Type B pancreatic cell (in vitro differentiated cells): ENCODE data around the gene COIL. TPM values are rescaled to one million over a fixed set of nuclear protein-coding genes. Genes with fewer than 3 reads are reported as not detected.

ENCODE experiments used
- DNase-seq: peaks from one replicate; pipeline ENCODE4 v3.0.0; 2021; ENCODE audit warnings: mixed read lengths; ENCODE audit not compliant: unreplicated experiment; ENCODE audit errors: extremely low spot score
- H3K27ac Mint-ChIP-seq: 2 replicates; pipeline ENCODE4 v1.8.0; 2021; ENCODE audit warnings: mild to moderate bottlenecking, mixed read lengths
- H3K27me3 Mint-ChIP-seq: 2 replicates; pipeline ENCODE4 v1.8.0; 2021; ENCODE audit warnings: mixed read lengths
- H3K36me3 Mint-ChIP-seq: 2 replicates; pipeline ENCODE4 v1.8.0; 2021; ENCODE audit warnings: mixed read lengths
- H3K4me1 Mint-ChIP-seq: one replicate; pipeline ENCODE4 v1.8.0; 2021; ENCODE audit warnings: mixed read lengths; ENCODE audit not compliant: unreplicated experiment
- H3K4me3 Mint-ChIP-seq: 2 replicates; pipeline ENCODE4 v1.8.0; 2021; ENCODE audit warnings: mild to moderate bottlenecking, mixed read lengths
- H3K9me3 Mint-ChIP-seq: 2 replicates; pipeline ENCODE4 v1.8.0; 2021; ENCODE audit warnings: mixed read lengths
- CTCF ChIP-seq: fragments of 200-600 bp; sonication (generic); conservative IDR thresholded peaks from 2 replicates; pipeline ENCODE4 v1.5.0; 2021; ENCODE audit warnings: antibody characterized with exemption, mild to moderate bottlenecking
- total RNA-seq: library from RNA; stranded (reverse); gene quantifications from 2 replicates; pipeline ENCODE4 v1.2.1, GENCODE V29; 2021; ENCODE audit warnings: low replicate concordance

Gene COIL
- total RNA-seq, 1 donor from 2014 or later: 26.5 TPM

GRCh38 chr17:56893503-56893902 is 67.3 kb downstream of the COIL start:
- H3K9me3 Mint-ChIP-seq: no peaks in the 10 kb centered on the region
- DNase-seq: no peak
- no peaks in the 10 kb centered on the region for H3K27me3 Mint-ChIP-seq
- peaks cover 19% of the 10 kb centered on the region for H3K4me1 Mint-ChIP-seq
- no peak overlapping the region for H3K4me3 Mint-ChIP-seq
- peaks cover 39% of the 10 kb centered on the region for H3K36me3 Mint-ChIP-seq
- TF ChIP-seq CTCF: no peak
- H3K27ac Mint-ChIP-seq: no peak overlapping the region

DNA sequence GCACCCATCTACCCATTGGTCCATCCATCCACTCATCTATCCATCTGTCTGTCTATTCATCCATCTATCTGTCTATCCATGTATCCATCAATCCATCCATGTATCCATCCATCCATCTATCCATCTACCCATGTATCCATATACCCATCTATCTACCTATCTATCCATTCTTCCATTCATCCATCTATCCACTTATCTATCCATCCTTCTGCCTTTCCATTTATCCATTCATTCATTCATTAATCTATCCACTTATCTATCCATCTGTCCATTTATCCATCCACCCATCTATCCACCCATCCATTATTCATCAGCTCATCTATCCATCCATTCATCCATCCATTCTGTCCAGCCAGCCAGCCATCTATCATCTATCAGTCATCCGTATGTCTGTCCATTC is 68.5 kb downstream of the COIL start:
- Mint-ChIP-seq H3K4me3 (no peak overlapping the region), H3K9me3 (peaks cover 4% of the 10 kb centered on the region), H3K27ac (no peak overlapping the region), H3K36me3 (peaks cover 33% of the 10 kb centered on the region), H3K27me3 (no peaks in the 10 kb centered on the region), H3K4me1 (peaks cover 19% of the 10 kb centered on the region)
- no peak for DNase-seq
- no peak for TF ChIP-seq CTCF

- Mint-ChIP-seq H3K27me3 (no peaks in the 10 kb centered on the region), H3K9me3 (peaks cover 7% of the 10 kb centered on the region), H3K36me3 (peaks cover 36% of the 10 kb centered on the region), H3K4me1 (peaks cover 19% of the 10 kb centered on the region), H3K4me3 (no peak overlapping the region), H3K27ac (no peak overlapping the region)
- DNase-seq: no peak
- TF ChIP-seq CTCF: peak; percentile 42
These were observed 69.1 kb downstream of the COIL start for GRCh38 chr17:56891751-56892150.

GRCh38 chr17:56890906-56891674 is 69.8 kb downstream of the COIL start:
- no peak for DNase-seq
- Mint-ChIP-seq H3K27ac (no peak overlapping the region), H3K9me3 (peaks cover 7% of the 10 kb centered on the region), H3K27me3 (no peaks in the 10 kb centered on the region), H3K36me3 (peaks cover 43% of the 10 kb centered on the region), H3K4me1 (peaks cover 18% of the 10 kb centered on the region), H3K4me3 (no peak overlapping the region)
- TF ChIP-seq CTCF: no peak

- no peak for TF ChIP-seq CTCF
- H3K27ac Mint-ChIP-seq: no peak overlapping the region
- peaks cover 7% of the 10 kb centered on the region for H3K9me3 Mint-ChIP-seq
- H3K4me1 Mint-ChIP-seq: peaks cover 13% of the 10 kb centered on the region
- no peak for DNase-seq
- peaks cover 43% of the 10 kb centered on the region for H3K36me3 Mint-ChIP-seq
- H3K27me3 Mint-ChIP-seq: no peaks in the 10 kb centered on the region
- H3K4me3 Mint-ChIP-seq: no peak overlapping the region
These were observed 70.5 kb downstream of the COIL start for GRCh38 chr17:56890390-56890789.

Other genes with a start within 250 kb of the COIL start
- 2.0 and 4.1 TPM in 2 replicates for gene C17orf67, start 127.1 kb downstream of the COIL start, total RNA-seq
- 5.3 and 6.9 TPM in 2 replicates for gene DGKE, start 126.9 kb downstream of the COIL start, total RNA-seq
- 43.4 and 46.7 TPM in 2 replicates for gene TRIM25, start 47.0 kb downstream of the COIL start, total RNA-seq
- gene SCPEP1, start 17.1 kb upstream of the COIL start, total RNA-seq: 26.9 and 53.5 TPM in 2 replicates
- gene AKAP1, start 124.2 kb upstream of the COIL start, total RNA-seq: 42.6 and 43.6 TPM in 2 replicates